Sigmoid colon (tissue), 7 donors: ENCODE data around the gene PEX16. TPM values are rescaled to one million over a fixed set of nuclear protein-coding genes. Genes with fewer than 3 reads are reported as not detected.

Experiments
- DNase-seq: peaks from one replicate; pipeline ENCODE4 v3.0.0-alpha.2; 2019
- H3K27ac ChIP-seq, 4 donors: fragments of 200-600 bp; sonication (generic); one replicate each; pipeline ENCODE4 v1.5.1; 2016 to 2019; ENCODE audit warnings: mild to moderate bottlenecking in 1 of 4
- H3K27me3 ChIP-seq, 3 donors: fragments of 200-600 bp; sonication (generic); one replicate each; pipeline ENCODE4 v1.5.1; 2019; ENCODE audit warnings: mild to moderate bottlenecking in 1 of 3
- H3K36me3 ChIP-seq, 4 donors: fragments of 200-600 bp; sonication (generic); one replicate each; pipeline ENCODE4 v1.5.1; 2016 to 2019
- H3K4me1 ChIP-seq, 4 donors: fragments of 200-600 bp; sonication (generic); one replicate each; pipeline ENCODE4 v1.5.1; 2017 to 2019
- H3K4me3 ChIP-seq, 4 donors: fragments of 200-600 bp; sonication (generic); one replicate each; pipeline ENCODE4 v1.5.1; 2017 to 2019; ENCODE audit warnings: mild to moderate bottlenecking in 2 of 4, moderate library complexity in 1 of 4
- H3K9me3 ChIP-seq, 4 donors: fragments of 200-600 bp in 3 of 4; sonication (generic) in 3 of 4; one replicate each; pipeline versions ENCODE4 v1.5.1 to v1.6.1; 2013 to 2019
- EP300 ChIP-seq, 4 donors: sonication (generic); formaldehyde crosslinking; IDR thresholded peaks; one replicate each; pipeline ENCODE4 v1.6.1; 2017; ENCODE audit warnings: antibody characterized with exemption in 4 of 4
- POLR2A ChIP-seq, 2 donors: fragments of 450-650 bp; IDR thresholded peaks; one replicate each; pipeline ENCODE4 v1.6.1; 2016; ENCODE audit warnings: antibody characterized with exemption in 2 of 2, mild to moderate bottlenecking in 2 of 2, moderate library complexity in 2 of 2
- POLR2AphosphoS5 ChIP-seq, 4 donors: sonication (generic); formaldehyde crosslinking; IDR thresholded peaks; one replicate each; pipeline ENCODE4 v1.6.1; 2017; ENCODE audit warnings: antibody characterized with exemption in 4 of 4
- WGBS, 2 donors: extraction: QIAGEN DNeasy Blood & Tissue Kit; methylation state at CpG; one replicate each; pipeline ENCODE4 v1.1.7; 2013; 5-methylcytosine and 5-hydroxymethylcytosine counted together
- intact Hi-C: fragments of 100-400 bp; cut with DNase I; formaldehyde crosslinking; loops from one replicate; pipeline ENCODE4 v1.15.1; 2023
- polyA plus RNA-seq, 3 donors: library from polyadenylated mRNA; stranded (reverse); fragments of 200-250 nt; gene quantifications; one replicate each; pipeline ENCODE4 v1.2.3, GENCODE V29; 2013
- total RNA-seq, 4 donors: library from RNA; depleted of rRNA; stranded (reverse); fragments of >200 nt; gene quantifications; one replicate each; pipeline ENCODE4 v1.1.0, GENCODE V29; 2016
- TF ChIP-seq, protein P1 (sequence below), 4 experiments: fragments of 450-650 bp in 3 of 4; fragments of 200-600 bp in 1 of 4; IDR thresholded peaks; one replicate each; pipeline ENCODE4 v1.5.1; 2016 to 2019; ENCODE audit warnings: antibody characterized with exemption in 4 of 4, mild to moderate bottlenecking in 3 of 4, moderate library complexity in 2 of 4
- donor health status: healthy with polysubstance abuse.
- donor health status: Bipolar disorder and iron deficiency.
- donor health status: healthy.

PEX16 gene
- total and polyA plus RNA-seq, 7 donors = 13.8 to 46.3 (median 28.2) TPM

DNA sequence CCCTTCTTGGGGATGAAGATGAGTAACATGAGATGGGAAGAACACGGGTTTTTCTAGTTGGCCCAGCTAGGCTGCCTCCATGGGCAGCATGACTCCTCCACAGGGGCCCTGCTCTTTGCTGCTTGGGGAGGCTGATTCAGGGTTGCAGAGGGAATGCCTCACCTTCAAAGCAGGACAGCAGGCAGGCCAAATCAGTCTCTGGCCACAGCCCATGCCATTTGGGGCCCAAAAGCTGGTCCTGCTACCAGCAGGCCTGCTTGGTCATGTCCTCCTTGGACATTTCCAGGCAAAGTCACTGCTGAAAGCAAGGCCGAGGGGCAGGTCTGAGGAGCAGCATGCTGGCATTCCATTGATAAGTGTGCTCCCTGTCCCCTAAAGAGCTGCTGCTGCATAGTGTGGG, 46.0 kb downstream of the PEX16 start:
- TF ChIP-seq EP300 (IDR thresholded peaks at IDR 0.05) (no peak), POLR2AphosphoS5 (IDR thresholded peaks at IDR 0.05) (no peak), POLR2A (IDR thresholded peaks at IDR 0.05) (no peak)
- TF ChIP-seq, protein P1, sequence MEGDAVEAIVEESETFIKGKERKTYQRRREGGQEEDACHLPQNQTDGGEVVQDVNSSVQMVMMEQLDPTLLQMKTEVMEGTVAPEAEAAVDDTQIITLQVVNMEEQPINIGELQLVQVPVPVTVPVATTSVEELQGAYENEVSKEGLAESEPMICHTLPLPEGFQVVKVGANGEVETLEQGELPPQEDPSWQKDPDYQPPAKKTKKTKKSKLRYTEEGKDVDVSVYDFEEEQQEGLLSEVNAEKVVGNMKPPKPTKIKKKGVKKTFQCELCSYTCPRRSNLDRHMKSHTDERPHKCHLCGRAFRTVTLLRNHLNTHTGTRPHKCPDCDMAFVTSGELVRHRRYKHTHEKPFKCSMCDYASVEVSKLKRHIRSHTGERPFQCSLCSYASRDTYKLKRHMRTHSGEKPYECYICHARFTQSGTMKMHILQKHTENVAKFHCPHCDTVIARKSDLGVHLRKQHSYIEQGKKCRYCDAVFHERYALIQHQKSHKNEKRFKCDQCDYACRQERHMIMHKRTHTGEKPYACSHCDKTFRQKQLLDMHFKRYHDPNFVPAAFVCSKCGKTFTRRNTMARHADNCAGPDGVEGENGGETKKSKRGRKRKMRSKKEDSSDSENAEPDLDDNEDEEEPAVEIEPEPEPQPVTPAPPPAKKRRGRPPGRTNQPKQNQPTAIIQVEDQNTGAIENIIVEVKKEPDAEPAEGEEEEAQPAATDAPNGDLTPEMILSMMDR (IDR thresholded peaks at IDR 0.05) = no peak
- DNase-seq = no peak

DNA sequence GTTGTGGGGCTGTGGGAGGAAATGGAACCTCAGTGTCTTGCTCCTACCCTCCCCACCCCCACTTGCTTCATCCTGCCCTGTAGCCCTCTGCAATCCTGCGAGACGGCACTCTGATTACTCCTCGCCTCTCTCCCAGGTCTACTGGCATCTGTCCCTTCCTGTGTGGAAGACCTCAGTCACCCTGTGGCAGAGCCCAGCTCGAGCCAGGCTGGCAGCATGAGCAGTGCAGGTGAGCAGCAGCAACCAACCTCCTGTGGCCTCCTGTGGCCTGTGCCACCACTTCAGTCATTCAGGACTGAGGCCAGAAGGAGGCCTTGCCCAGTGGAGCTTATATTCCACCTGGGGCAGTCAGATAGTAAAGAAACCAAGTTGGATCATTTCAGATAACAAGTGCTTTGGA, 47.0 kb downstream of the PEX16 start:
- WGBS, 2 donors = 92 to 96% methylated on average over 4 of the region's 4 CpGs
- intact Hi-C loops = no loop called here
- no peaks in the 10 kb centered on the region for H3K4me1 ChIP-seq
- DNase-seq = no peak
- no peak for TF ChIP-seq EP300 (IDR thresholded peaks at IDR 0.05)
- TF ChIP-seq POLR2A (IDR thresholded peaks at IDR 0.05) = no peak
- no peak for TF ChIP-seq POLR2AphosphoS5 (IDR thresholded peaks at IDR 0.05)
- TF ChIP-seq, protein P1 (IDR thresholded peaks at IDR 0.05) = no peak
- no peaks in the 10 kb centered on the region for H3K9me3 ChIP-seq
- peaks cover 54 to 98% (median 78%) of the 10 kb centered on the region in 4 donors for H3K36me3 ChIP-seq
- no peaks in the 10 kb centered on the region for H3K27me3 ChIP-seq
- H3K4me3 ChIP-seq = no peak overlapping the region
- H3K27ac ChIP-seq = no peak overlapping the region

More for the DNA sequence above, 46.0 kb downstream of the PEX16 start:
- intact Hi-C loops = no loop called here
- Histone ChIP-seq H3K4me1 (no peaks in the 10 kb centered on the region), H3K27me3 (no peaks in the 10 kb centered on the region), H3K27ac (no peak overlapping the region), H3K36me3 (peaks cover 54 to 97% (median 75%) of the 10 kb centered on the region in 4 donors), H3K4me3 (no peak overlapping the region), H3K9me3 (no peaks in the 10 kb centered on the region)
- 92 to 96% methylated on average over 2 of the region's 2 CpGs for WGBS, 2 donors

DNA sequence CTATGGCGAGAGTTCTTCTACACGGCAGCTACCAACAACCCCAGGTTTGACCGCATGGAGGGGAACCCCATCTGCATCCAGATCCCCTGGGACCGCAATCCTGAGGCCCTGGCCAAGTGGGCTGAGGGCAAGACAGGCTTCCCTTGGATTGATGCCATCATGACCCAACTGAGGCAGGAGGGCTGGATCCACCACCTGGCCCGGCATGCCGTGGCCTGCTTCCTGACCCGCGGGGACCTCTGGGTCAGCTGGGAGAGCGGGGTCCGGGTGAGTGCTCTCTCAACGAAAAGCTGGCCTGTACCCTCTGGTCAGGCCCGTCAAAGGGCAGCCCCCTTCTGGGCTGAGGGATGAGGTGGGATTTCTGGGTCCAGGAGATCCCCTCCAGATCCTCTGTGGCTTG, 48.1 kb downstream of the PEX16 start:
- Histone ChIP-seq H3K4me1 (no peaks in the 10 kb centered on the region), H3K36me3 (peaks cover 55 to 100% (median 78%) of the 10 kb centered on the region in 4 donors), H3K4me3 (no peak overlapping the region), H3K9me3 (no peaks in the 10 kb centered on the region), H3K27me3 (no peaks in the 10 kb centered on the region), H3K27ac (no peak overlapping the region)
- TF ChIP-seq, protein P1 (IDR thresholded peaks at IDR 0.05) = no peak
- no peak for TF ChIP-seq EP300 (IDR thresholded peaks at IDR 0.05)
- TF ChIP-seq POLR2A (IDR thresholded peaks at IDR 0.05) = no peak
- WGBS, 2 donors = 92 to 95% methylated on average over 12 of the region's 12 CpGs
- no peak for DNase-seq
- intact Hi-C loops = no loop called here

DNA sequence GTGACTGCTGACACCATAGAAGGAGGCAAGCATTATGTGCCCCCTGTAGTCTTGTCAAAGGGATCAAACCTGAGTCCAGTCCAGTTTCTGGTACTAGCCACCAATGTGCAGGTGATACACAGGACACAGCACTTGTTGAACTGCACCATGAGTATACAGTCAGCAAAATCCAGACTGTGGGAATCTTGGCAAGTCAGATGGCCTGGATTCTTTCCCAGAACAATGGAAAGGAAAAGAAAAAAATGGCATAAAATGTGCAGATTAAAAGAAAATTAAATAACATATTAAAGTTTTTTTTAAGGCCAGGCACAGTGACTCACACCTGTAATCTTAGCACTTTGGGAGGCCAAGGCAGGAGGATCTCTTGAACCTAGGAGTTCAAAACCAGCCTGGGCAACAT, 53.6 kb downstream of the PEX16 start:
- intact Hi-C loops = loop anchor here (5.0 kb wide), 1 partner anchor 38 kb away; no protein-coding TSS in a partner anchor
- TF ChIP-seq POLR2AphosphoS5 (IDR thresholded peaks at IDR 0.05) = no peak
- TF ChIP-seq POLR2A (IDR thresholded peaks at IDR 0.05) = no peak
- TF ChIP-seq, protein P1 (IDR thresholded peaks at IDR 0.05) = no peak
- no peak for TF ChIP-seq EP300 (IDR thresholded peaks at IDR 0.05)
- Histone ChIP-seq H3K27ac (no peak overlapping the region), H3K4me1 (peaks cover 0 to 26% (median 23%) of the 10 kb centered on the region in 4 donors), H3K9me3 (no peaks in the 10 kb centered on the region), H3K4me3 (no peak overlapping the region), H3K27me3 (no peaks in the 10 kb centered on the region), H3K36me3 (peaks cover 43 to 87% (median 65%) of the 10 kb centered on the region in 4 donors)
- no peak for DNase-seq
